Osteocyte (in vitro differentiated cells): ENCODE measurements around the gene RAPGEF5. TPM values are rescaled to one million over a fixed set of nuclear protein-coding genes. Genes with fewer than 3 reads are reported as not detected.

Experiments
- DNase-seq: peaks from one replicate; pipeline ENCODE4 v3.0.0; 2021; ENCODE audit warnings: mixed read lengths; ENCODE audit not compliant: unreplicated experiment; ENCODE audit errors: extremely low spot score
- H3K27ac Mint-ChIP-seq: one replicate; pipeline ENCODE4 v1.8.0; 2021; ENCODE audit warnings: mild to moderate bottlenecking, mixed read lengths; ENCODE audit not compliant: unreplicated experiment
- H3K27me3 Mint-ChIP-seq: one replicate; pipeline ENCODE4 v1.8.0; 2021; ENCODE audit warnings: mixed read lengths; ENCODE audit not compliant: unreplicated experiment
- H3K36me3 Mint-ChIP-seq: one replicate; pipeline ENCODE4 v1.8.0; 2021; ENCODE audit warnings: mixed read lengths; ENCODE audit not compliant: unreplicated experiment
- H3K4me1 Mint-ChIP-seq: one replicate; pipeline ENCODE4 v1.8.0; 2021; ENCODE audit warnings: mixed read lengths; ENCODE audit not compliant: unreplicated experiment
- H3K4me3 Mint-ChIP-seq: one replicate; pipeline ENCODE4 v1.8.0; 2021; ENCODE audit warnings: mild to moderate bottlenecking, moderate library complexity, mixed read lengths; ENCODE audit not compliant: unreplicated experiment
- H3K9me3 Mint-ChIP-seq: one replicate; pipeline ENCODE4 v1.8.0; 2021; ENCODE audit warnings: mixed read lengths; ENCODE audit not compliant: unreplicated experiment
- total RNA-seq: library from RNA; stranded (reverse); gene quantifications from 2 replicates; pipeline ENCODE4 v1.2.1, GENCODE V29; 2021
- TF ChIP-seq, protein P1 (sequence below): fragments of 200-600 bp; sonication (generic); IDR thresholded peaks from 2 replicates; pipeline ENCODE4 v1.5.0; 2021; ENCODE audit warnings: antibody characterized with exemption, mild to moderate bottlenecking, moderate library complexity

Gene RAPGEF5
- total RNA-seq, 1 donor from 2014 or later: 0.27 TPM

DNA sequence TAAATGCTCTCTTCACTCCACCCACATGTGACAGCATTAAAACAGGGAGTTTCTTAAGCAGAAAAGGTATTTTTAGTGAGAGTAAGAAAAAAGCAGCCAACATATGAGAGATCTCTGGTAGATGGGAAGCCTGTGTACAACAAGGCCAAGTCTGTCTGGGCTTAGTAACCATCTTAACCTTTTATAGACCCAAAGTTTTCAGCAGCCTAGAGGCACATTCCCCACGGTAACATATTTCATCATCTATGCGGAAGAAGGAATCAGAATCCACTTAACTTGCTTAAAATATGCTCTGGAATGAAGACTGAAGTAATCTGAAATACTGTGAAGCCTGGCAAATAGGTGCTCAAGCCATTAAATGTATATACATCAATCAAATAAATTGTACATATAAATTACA, 127.8 kb downstream of the RAPGEF5 start:
- Mint-ChIP-seq H3K27me3 (no peaks in the 10 kb centered on the region), H3K4me3 (no peak overlapping the region), H3K36me3 (no peaks in the 10 kb centered on the region), H3K9me3 (no peaks in the 10 kb centered on the region), H3K27ac (no peak overlapping the region), H3K4me1 (no peaks in the 10 kb centered on the region)
- TF ChIP-seq, protein P1, sequence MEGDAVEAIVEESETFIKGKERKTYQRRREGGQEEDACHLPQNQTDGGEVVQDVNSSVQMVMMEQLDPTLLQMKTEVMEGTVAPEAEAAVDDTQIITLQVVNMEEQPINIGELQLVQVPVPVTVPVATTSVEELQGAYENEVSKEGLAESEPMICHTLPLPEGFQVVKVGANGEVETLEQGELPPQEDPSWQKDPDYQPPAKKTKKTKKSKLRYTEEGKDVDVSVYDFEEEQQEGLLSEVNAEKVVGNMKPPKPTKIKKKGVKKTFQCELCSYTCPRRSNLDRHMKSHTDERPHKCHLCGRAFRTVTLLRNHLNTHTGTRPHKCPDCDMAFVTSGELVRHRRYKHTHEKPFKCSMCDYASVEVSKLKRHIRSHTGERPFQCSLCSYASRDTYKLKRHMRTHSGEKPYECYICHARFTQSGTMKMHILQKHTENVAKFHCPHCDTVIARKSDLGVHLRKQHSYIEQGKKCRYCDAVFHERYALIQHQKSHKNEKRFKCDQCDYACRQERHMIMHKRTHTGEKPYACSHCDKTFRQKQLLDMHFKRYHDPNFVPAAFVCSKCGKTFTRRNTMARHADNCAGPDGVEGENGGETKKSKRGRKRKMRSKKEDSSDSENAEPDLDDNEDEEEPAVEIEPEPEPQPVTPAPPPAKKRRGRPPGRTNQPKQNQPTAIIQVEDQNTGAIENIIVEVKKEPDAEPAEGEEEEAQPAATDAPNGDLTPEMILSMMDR: no peak
- no peak for DNase-seq

DNA sequence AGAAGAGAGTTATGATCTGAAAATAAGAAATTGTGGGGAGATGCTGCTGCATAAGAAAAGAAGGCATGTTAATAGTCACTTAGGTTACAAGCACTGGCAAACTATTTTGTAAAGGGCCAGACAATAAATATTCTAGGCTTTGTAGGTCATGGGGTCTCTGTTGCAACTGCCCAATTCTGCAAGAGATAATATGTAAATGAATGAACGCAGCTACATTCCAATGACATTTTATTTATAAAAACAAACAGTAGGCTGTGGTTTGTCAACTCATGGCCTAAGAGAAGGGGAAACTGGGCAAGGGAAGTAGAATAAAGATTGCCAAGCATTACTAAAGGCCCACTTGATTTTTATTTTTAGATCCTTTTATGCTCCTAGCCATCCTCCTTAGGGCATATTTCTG, 133.1 kb downstream of the RAPGEF5 start:
- H3K4me3 Mint-ChIP-seq: no peak overlapping the region
- TF ChIP-seq, protein P1: no peak
- no peaks in the 10 kb centered on the region for H3K36me3 Mint-ChIP-seq
- H3K4me1 Mint-ChIP-seq: no peaks in the 10 kb centered on the region
- DNase-seq: no peak
- no peaks in the 10 kb centered on the region for H3K9me3 Mint-ChIP-seq
- H3K27ac Mint-ChIP-seq: no peak overlapping the region
- peaks cover 5% of the 10 kb centered on the region for H3K27me3 Mint-ChIP-seq

DNA sequence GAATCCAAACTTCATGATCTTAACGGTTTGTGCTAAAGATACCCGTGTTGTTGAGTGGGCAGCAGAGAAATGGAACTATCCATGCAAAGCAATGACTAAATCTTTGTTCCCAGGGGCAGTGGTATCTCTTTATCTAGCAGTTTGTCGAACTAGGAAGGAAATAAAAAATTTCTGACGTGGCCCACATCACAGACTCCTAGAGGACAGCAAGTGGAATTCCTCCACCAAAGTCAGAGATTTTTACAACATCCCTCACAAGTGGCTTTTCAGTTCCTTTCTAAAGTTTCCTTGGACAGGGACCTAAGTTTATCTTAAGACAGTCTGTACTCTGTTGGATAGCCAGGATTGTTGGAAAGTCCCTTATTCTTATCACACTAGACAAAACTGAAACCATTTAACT, 136.0 kb downstream of the RAPGEF5 start:
- no peak overlapping the region for H3K4me3 Mint-ChIP-seq
- TF ChIP-seq, protein P1: no peak
- H3K4me1 Mint-ChIP-seq: no peaks in the 10 kb centered on the region
- H3K36me3 Mint-ChIP-seq: no peaks in the 10 kb centered on the region
- peaks cover 8% of the 10 kb centered on the region for H3K27me3 Mint-ChIP-seq
- no peaks in the 10 kb centered on the region for H3K9me3 Mint-ChIP-seq
- DNase-seq: no peak
- H3K27ac Mint-ChIP-seq: no peak overlapping the region

DNA sequence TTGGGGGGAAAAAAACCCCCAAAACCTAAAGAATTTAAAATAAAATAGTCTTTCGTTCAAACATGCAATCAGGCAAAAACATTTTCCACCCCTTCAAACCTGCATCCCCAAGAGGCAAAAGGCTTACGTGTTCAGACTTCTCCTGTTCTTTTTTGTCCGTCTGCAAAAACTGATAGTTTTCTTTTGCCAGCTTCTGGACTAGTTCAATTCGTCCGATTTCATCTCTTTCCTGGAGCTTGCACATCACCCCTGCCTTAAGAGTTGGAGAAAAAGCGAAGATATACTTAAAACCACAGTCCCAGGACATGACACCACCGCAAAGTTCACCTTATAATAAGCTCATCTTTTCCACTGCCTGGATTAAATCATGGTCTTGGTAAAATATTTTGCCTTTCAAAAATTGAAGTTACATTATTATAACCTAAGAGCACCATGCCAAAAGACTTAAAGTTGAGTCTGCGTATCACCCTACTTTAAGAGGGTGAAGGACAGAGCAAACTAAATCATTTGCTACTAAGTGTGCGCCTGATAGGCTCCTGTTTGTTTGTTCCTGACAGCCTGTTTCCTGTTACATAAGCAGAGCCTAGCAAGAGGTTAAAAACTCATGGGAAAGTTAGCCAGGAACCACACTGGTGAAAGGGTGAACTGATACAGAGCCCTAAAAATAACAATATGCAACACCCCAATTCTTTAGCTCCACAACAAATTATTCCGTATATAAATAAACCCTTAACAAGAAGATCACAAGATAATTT, 137.0 kb downstream of the RAPGEF5 start:
- Mint-ChIP-seq H3K27ac (no peak overlapping the region), H3K36me3 (no peaks in the 10 kb centered on the region), H3K27me3 (peaks cover 10% of the 10 kb centered on the region), H3K4me1 (no peaks in the 10 kb centered on the region), H3K9me3 (no peaks in the 10 kb centered on the region), H3K4me3 (no peak overlapping the region)
- DNase-seq: no peak
- TF ChIP-seq, protein P1: no peak

DNA sequence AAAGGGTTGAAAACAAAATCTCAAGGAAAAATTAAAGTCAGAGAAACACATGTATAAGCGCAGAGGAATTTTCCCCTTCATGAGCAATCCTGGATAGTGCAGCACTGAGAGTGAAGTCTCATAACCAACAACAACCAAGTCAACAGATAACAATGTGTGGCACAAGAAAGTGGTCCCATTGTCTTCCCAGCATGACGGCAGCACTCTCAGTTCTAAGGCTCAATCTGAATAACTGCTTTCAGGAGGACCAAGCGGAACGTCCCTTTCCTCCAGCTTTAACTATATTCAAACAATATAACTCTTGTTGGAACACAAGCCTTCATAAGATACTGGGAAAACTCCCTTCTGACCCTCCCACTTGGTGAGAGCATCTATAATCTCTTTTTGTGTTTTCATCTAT, 137.9 kb downstream of the RAPGEF5 start:
- H3K36me3 Mint-ChIP-seq: no peaks in the 10 kb centered on the region
- peaks cover 14% of the 10 kb centered on the region for H3K27me3 Mint-ChIP-seq
- H3K4me3 Mint-ChIP-seq: no peak overlapping the region
- H3K9me3 Mint-ChIP-seq: no peaks in the 10 kb centered on the region
- H3K27ac Mint-ChIP-seq: no peak overlapping the region
- TF ChIP-seq, protein P1: no peak
- no peak for DNase-seq
- H3K4me1 Mint-ChIP-seq: no peaks in the 10 kb centered on the region
